ENCODE results near the gene TACR2. TPM values are rescaled to one million over a fixed set of nuclear protein-coding genes. Genes with fewer than 3 reads are reported as not detected.
A peak's percentile ranks its signal among the peaks of the same experiment; 100 is the strongest.

TACR2 gene
- total and polyA plus RNA-seq, 2 of the 13 experiments (the other 11 are each of a cell fraction or from before 2014, with no cell fraction given) = 0.04 TPM; not detected in 1

- TF ChIP-seq TRAFD1 (CRISPR knock-in tag; IDR thresholded peaks at IDR 0.05; ENCODE audit: borderline replicate concordance) = no peak
- peak; percentile 29; the same call in 1 of the 2 replicates for TF ChIP-seq ZNF687 (CRISPR knock-in tag; IDR thresholded peaks at IDR 0.05)
- TF ChIP-seq SMC3 (IDR thresholded peaks at IDR 0.05; ENCODE audit: low read length) = 0 out of 2 replicates have a peak, but pooled peaks have one; percentile 12
- no peak for TF ChIP-seq HOXA5 (CRISPR knock-in tag; IDR thresholded peaks at IDR 0.05)
- no peak for TF ChIP-seq ZNF768 (CRISPR knock-in tag; IDR thresholded peaks at IDR 0.05)
- no peak for TF ChIP-seq ZNF709 (CRISPR knock-in tag; IDR thresholded peaks at IDR 0.05)
- TF ChIP-seq ZFP36L1 (CRISPR knock-in tag; IDR thresholded peaks at IDR 0.05) = no peak
- TF ChIP-seq ZBTB26 (CRISPR knock-in tag; IDR thresholded peaks at IDR 0.05; ENCODE audit: borderline replicate concordance) = 0 out of 2 replicates have a peak, but pooled peaks have one; percentile 31
- no peak for TF ChIP-seq ZNF512 (CRISPR knock-in tag; IDR thresholded peaks at IDR 0.05)
- no peak for TF ChIP-seq CEBPG (CRISPR knock-in tag; IDR thresholded peaks at IDR 0.05)
- no peak for TF ChIP-seq NFAT5 (CRISPR knock-in tag; IDR thresholded peaks at IDR 0.05)
- peak; percentile 69 for TF ChIP-seq CTCF (CRISPR knock-in tag; IDR thresholded peaks at IDR 0.05)
Observed at GRCh38 chr10:69413221-69413865, 3.4 kb downstream of the TACR2 start (continued).

Measured in HepG2 (cell line).